GM10248 (cell line): ENCODE measurements around the gene TUT7.

Experiments used
- CTCF ChIA-PET: fragments of 300-600 bp; sonication (Branson Sonifier 250); formaldehyde crosslinking; extraction: SDS; loops from one replicate; lab custom pipeline; 2021; ENCODE audit warnings: antibody characterized with exemption; lab: Yijun Ruan, JAX
- POLR2A ChIA-PET: fragments of 350-650 bp; sonication (Branson Sonifier 250); formaldehyde crosslinking; extraction: SDS; loops from one replicate; lab custom pipeline; 2020; ENCODE audit warnings: antibody characterized with exemption; lab: Yijun Ruan, JAX
- DNase-seq: peaks from one replicate; pipeline ENCODE4 v3.0.0; 2012; ENCODE audit errors: extremely low spot score
- TF ChIP-seq, protein P1 (sequence below): IDR thresholded peaks from 2 replicates; pipeline ENCODE4 v1.5.1; 2012; ENCODE audit warnings: mild to moderate bottlenecking, low read depth; ENCODE audit errors: extremely low read depth, missing control alignments, control extremely low read depth

TUT7 gene

DNA sequence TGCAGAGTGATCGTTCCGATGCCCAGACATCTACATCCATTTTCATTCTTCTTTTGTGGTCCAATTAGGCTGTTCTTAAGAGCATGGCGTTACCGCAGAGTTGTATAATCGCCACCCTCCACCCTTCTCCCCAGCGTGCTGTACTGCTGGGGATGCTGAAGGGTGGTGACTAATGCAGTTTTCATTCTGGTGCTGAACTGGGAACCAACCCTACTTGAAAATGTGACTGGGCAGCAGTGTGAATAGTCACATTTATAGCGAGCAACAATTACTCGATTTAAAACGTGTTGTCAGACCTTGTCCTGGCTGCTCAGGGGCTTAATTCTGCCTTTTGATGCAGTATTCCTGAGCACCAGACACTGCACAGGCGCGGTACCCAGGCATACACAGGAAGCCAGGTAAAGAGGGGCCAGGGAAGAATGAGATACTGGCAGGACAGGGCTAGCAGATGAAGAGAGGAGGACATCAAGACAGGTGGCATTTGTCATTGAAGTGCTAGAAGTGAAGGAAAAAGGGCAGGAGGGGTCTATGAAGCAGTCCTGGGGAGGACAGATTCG, 71.2 kb downstream of the TUT7 start:
- ChIA-PET POLR2A (interaction anchor here (0.5 to 0.9 kb wide), 3 partner anchors 10 to 171 kb away, joined by 3 to 4 read pairs (median 4); no protein-coding TSS in a partner anchor), CTCF (interaction anchor here (0.7 to 1.5 kb wide), 6 partner anchors 16 to 1146 kb away, joined by 3 to 5 read pairs (median 3); no protein-coding TSS in a partner anchor)
- TF ChIP-seq, protein P1, sequence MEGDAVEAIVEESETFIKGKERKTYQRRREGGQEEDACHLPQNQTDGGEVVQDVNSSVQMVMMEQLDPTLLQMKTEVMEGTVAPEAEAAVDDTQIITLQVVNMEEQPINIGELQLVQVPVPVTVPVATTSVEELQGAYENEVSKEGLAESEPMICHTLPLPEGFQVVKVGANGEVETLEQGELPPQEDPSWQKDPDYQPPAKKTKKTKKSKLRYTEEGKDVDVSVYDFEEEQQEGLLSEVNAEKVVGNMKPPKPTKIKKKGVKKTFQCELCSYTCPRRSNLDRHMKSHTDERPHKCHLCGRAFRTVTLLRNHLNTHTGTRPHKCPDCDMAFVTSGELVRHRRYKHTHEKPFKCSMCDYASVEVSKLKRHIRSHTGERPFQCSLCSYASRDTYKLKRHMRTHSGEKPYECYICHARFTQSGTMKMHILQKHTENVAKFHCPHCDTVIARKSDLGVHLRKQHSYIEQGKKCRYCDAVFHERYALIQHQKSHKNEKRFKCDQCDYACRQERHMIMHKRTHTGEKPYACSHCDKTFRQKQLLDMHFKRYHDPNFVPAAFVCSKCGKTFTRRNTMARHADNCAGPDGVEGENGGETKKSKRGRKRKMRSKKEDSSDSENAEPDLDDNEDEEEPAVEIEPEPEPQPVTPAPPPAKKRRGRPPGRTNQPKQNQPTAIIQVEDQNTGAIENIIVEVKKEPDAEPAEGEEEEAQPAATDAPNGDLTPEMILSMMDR: no peak
- no peak for DNase-seq

- POLR2A ChIA-PET: interaction anchor here (0.5 to 0.9 kb wide), 3 partner anchors 11 to 171 kb away, joined by 3 to 4 read pairs (median 4); no protein-coding TSS in a partner anchor
- TF ChIP-seq, protein P1: no peak
- DNase-seq: peak; percentile 93
- CTCF ChIA-PET: interaction anchor here (0.7 to 1.5 kb wide), 7 partner anchors 17 to 1147 kb away, joined by 3 to 5 read pairs (median 3); no protein-coding TSS in a partner anchor
Measured at GRCh38 chr9:86282077-86282978, 71.9 kb downstream of the TUT7 start, which contains the start of gene ISCA1. Gene ISCA1, minus strand, starts transcription at chr9:86282538. Its CDS starts 80 bp downstream, at chr9:86282458.

- DNase-seq: no peak
- ChIA-PET CTCF (interaction anchor here (1.0 to 1.5 kb wide), 2 partner anchors 79 to 133 kb away, joined by 3 read pairs; no protein-coding TSS in a partner anchor), POLR2A (no interaction called here)
- TF ChIP-seq, protein P1: no peak
Measured at GRCh38 chr9:86281593-86282076, 72.6 kb downstream of the TUT7 start.

- TF ChIP-seq, protein P1: no peak
- DNase-seq: no peak
- ChIA-PET CTCF (no interaction called here), POLR2A (no interaction called here)
Measured at GRCh38 chr9:86280580-86280979, 73.6 kb downstream of the TUT7 start.

DNA sequence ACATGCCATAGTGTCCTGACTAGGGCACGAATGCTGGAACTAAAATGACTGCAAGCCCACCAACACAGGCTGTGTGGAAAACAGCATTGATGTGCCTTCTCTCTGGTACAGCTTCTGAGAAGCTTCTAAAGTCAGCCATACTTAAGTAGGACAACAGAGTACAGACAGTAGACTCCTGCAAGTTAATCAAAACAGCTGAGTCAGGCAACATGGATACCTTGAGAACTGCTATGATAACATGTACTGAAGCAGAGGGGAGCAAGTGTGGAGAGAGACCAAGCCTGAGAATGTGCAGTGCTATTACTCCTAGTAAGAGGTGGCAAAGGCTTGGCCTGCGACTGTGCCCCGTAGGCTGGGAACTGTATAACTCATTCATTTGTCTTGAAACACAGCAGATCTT, 74.4 kb downstream of the TUT7 start:
- TF ChIP-seq, protein P1: no peak
- ChIA-PET POLR2A (no interaction called here), CTCF (no interaction called here)
- DNase-seq: no peak

DNA sequence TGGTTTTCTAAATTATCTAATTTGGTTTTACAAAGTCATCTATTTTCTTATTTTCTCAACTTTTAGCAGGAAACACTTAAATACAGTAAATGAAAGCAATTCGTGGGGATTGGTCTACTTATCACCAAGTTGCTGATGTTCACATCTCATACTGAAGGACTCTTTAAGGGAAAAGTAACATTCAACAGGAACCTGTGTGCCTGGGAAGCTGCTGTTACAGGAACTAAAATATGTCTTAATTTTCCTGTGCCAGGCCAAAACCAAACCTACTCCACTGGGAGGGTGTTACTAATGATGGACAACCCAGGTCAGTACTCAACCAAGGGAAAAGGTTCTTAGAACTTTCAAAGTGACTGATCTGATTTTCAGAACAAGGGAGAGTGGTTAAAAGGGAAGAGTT, 77.1 kb downstream of the TUT7 start:
- DNase-seq: no peak
- TF ChIP-seq, protein P1: no peak
- POLR2A ChIA-PET: no interaction called here
- CTCF ChIA-PET: interaction anchor here (1.0 to 2.2 kb wide), 5 partner anchors 14 to 77 kb away, joined by 3 to 6 read pairs (median 3); no protein-coding TSS in a partner anchor
